AG10803 (cell line): ENCODE results near the gene GCN1.

Source experiments
- DNase-seq: peaks from one replicate; pipeline ENCODE4 v3.0.0; 2010; ENCODE audit warnings: low read depth
- H3K4me3 ChIP-seq: 2 replicates; pipeline ENCODE4 v1.5.1; 2011; ENCODE audit warnings: mild to moderate bottlenecking, low read length, control low read depth
- TF ChIP-seq, protein P1 (sequence below): conservative IDR thresholded peaks from 2 replicates; pipeline ENCODE4 v1.5.1; 2011; ENCODE audit warnings: mild to moderate bottlenecking, low read length, control low read depth, inconsistent platforms

Gene GCN1, protein sequence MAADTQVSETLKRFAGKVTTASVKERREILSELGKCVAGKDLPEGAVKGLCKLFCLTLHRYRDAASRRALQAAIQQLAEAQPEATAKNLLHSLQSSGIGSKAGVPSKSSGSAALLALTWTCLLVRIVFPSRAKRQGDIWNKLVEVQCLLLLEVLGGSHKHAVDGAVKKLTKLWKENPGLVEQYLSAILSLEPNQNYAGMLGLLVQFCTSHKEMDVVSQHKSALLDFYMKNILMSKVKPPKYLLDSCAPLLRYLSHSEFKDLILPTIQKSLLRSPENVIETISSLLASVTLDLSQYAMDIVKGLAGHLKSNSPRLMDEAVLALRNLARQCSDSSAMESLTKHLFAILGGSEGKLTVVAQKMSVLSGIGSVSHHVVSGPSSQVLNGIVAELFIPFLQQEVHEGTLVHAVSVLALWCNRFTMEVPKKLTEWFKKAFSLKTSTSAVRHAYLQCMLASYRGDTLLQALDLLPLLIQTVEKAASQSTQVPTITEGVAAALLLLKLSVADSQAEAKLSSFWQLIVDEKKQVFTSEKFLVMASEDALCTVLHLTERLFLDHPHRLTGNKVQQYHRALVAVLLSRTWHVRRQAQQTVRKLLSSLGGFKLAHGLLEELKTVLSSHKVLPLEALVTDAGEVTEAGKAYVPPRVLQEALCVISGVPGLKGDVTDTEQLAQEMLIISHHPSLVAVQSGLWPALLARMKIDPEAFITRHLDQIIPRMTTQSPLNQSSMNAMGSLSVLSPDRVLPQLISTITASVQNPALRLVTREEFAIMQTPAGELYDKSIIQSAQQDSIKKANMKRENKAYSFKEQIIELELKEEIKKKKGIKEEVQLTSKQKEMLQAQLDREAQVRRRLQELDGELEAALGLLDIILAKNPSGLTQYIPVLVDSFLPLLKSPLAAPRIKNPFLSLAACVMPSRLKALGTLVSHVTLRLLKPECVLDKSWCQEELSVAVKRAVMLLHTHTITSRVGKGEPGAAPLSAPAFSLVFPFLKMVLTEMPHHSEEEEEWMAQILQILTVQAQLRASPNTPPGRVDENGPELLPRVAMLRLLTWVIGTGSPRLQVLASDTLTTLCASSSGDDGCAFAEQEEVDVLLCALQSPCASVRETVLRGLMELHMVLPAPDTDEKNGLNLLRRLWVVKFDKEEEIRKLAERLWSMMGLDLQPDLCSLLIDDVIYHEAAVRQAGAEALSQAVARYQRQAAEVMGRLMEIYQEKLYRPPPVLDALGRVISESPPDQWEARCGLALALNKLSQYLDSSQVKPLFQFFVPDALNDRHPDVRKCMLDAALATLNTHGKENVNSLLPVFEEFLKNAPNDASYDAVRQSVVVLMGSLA (N-terminal part only)

DNA sequence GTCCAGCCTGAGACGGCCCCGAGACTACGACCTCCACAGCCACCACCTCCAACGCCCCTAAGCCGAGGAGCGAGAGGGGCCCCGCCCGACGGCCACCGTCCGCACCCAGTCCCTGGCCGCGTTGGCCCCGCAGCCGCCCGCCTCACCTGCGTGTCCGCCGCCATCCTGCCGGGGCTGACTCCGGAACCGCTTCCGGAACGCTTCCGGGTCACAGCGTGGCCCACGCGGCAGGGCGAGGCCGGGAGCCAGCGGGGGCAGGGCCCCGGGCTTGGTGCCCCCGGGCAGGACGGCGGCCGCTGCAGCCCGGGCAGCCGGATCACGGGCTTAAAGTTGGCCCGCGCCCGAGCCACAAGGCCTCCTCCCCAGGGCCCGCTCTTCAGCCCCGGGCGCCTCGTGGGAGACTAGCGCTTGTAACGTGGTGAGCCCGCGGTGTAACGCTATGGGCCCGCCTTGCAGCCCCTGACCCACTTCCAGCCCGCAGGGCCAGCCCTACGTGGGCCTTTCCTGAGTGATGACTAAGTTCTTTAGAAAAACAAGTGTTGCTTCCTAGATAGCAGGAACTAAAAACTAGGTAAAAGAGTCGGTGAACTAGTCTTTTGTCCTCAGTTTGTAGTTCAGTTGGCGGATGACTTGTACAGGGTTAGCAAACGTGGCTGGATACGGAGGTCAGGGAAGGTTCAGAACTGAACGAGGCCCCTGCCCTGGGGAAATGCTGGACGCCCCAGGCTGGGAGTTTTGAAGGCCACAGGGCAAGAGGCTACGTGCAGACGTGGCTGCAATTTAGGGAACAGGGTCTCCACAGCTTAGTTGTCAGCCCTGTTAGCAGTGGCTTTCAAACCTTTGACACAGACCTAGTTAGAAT lies at the start of gene GCN1:
Gene GCN1 (minus strand): TSS at position 182 of the 862 bp plus-strand sequence. CDS start 18 bp downstream, at position 164.
- peak within 1 kb of the TSS; percentile 82 for H3K4me3 ChIP-seq
- TF ChIP-seq, protein P1, sequence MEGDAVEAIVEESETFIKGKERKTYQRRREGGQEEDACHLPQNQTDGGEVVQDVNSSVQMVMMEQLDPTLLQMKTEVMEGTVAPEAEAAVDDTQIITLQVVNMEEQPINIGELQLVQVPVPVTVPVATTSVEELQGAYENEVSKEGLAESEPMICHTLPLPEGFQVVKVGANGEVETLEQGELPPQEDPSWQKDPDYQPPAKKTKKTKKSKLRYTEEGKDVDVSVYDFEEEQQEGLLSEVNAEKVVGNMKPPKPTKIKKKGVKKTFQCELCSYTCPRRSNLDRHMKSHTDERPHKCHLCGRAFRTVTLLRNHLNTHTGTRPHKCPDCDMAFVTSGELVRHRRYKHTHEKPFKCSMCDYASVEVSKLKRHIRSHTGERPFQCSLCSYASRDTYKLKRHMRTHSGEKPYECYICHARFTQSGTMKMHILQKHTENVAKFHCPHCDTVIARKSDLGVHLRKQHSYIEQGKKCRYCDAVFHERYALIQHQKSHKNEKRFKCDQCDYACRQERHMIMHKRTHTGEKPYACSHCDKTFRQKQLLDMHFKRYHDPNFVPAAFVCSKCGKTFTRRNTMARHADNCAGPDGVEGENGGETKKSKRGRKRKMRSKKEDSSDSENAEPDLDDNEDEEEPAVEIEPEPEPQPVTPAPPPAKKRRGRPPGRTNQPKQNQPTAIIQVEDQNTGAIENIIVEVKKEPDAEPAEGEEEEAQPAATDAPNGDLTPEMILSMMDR, result no peak
- peak; percentile 76 for DNase-seq

DNA sequence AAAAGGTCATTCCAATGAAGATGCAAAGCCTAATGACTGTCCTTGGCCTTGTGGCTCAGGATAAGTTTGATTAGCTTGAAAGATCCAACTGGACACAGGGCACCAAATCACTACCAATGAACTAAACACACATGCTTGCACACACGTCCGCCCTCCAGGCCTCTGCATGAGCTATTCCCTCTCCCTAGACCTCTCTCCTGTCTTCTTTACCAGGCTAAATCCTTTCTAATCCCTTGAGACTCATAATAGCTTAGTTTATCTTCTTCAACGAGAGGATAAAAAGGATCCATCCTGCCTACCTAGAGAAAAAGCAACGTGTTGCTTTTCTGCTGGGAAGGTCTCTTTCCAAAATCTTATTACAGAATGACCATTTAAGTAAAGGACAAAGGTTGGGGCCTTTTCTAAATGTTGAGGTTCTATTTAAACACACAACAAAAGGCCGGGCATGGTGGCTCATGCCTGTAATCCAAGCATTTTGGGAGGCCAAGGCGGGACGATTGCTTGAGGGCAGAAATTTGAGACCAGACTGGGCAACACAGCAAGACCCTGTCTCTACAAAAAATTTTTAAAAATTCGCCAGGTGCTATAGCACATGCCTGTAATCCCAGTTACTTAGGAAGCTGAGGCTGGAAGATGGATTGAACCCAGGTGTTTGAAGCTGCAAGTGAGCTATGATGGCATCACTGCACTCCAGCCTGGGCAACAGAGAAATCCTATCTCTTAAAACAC lies 48.6 kb upstream of the GCN1 start:
- no peak overlapping the region for H3K4me3 ChIP-seq
- TF ChIP-seq, protein P1, result no peak
- DNase-seq, result no peak

DNA sequence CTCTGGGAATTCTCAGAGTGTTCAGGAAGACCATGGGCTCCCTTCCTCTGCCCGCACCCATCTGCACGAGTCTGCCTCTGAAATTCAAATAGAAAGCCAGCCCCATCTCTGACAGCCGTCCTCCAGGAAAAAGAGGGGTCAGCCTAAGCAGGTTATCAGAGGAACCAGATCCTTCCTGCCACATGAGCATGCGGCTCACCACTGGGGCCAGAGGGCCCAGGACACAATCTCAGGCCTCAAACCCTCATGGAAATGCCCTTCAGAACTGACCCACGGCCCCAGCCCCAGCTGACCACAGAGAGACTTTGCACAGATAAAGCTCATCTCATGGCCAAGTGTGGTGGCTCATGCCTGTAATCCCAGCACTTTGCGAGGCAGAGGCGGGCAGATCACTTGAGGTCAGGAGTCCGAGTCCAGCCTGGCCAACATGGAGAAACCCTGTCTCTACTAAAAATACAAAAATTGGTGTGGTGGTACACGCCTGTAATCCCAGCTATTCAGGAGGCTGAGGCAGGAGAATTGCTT lies 47.8 kb upstream of the GCN1 start:
- no peak overlapping the region for H3K4me3 ChIP-seq
- TF ChIP-seq, protein P1, result no peak
- DNase-seq, result no peak

DNA sequence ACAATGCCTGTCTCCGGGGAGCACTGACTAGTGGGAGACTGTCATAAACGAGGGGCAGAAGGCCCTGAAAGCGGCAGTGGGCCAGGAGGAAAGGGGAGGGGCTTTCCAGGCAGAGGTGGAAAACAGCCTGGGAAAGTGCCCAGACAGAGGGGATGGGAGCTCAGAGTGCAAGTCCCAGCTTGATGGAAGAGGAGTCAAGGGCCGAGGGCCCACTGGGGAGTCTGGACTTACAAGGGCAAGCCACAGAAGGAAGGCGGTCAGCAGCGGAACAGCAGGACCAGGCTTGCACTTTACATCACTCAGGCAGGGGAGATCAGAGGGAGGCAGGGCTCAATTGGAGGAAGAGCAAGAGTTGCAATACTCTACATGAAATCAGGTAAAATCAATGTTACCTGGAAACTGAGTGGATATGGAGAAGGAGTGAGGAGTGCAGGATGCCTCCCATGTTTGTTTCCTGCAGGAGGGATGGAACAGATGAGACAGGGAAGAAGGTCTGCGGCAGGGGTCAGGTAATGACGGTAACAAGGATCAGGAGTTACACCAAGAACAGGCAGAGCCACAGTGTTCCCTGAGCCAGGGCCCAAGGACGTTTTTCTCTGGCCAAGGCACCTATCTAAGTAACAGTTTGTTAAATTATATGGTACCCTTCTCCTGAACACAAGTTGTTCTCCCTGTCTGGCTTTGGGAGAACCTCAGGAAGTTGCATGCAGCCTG lies 47.2 kb upstream of the GCN1 start:
- no peak for DNase-seq
- H3K4me3 ChIP-seq, result no peak overlapping the region
- TF ChIP-seq, protein P1, result no peak

DNA sequence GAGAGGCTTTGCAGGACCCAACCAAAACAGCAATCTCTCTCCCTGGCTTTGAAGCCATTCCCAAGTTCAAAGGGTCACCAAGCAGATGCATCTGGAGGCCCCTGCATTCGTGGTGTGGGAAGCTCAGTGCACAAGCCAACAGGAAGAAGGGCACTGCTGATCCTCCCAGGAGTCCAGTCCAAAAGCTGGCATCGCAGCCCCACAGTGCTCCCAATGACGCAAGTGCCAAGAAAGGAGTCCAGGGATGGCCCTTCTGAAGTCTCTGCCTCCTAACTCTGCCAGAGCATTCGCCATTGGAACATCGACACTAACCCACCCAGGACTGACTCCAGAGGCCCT lies 45.9 kb upstream of the GCN1 start:
- TF ChIP-seq, protein P1, result no peak
- no peak overlapping the region for H3K4me3 ChIP-seq
- no peak for DNase-seq
